ENCODE measurements around the gene KCNJ11. TPM values are rescaled to one million over a fixed set of nuclear protein-coding genes. Genes with fewer than 3 reads are reported as not detected.

KCNJ11 gene
- total and polyA plus RNA-seq, 4 donors: 2.1 to 11.8 (median 7.0) TPM

- DNase-seq (ENCODE audit: low read depth in 4 of 6, low spot score in 6 of 6): no peak
- Histone ChIP-seq H3K27ac (ENCODE audit: low read depth, low read length) (no peak overlapping the region), H3K4me1 (ENCODE audit: control insufficient read depth, insufficient read depth, low read length) (no peaks in the 10 kb centered on the region), H3K9me3 (ENCODE audit: control insufficient read depth, insufficient read depth, low read length) (peaks cover 20% of the 10 kb centered on the region), H3K36me3 (ENCODE audit: control insufficient read depth, insufficient read depth, low read length) (peaks cover 4% of the 10 kb centered on the region), H3K4me3 (ENCODE audit: low read depth, low read length) (no peak overlapping the region), H3K27me3 (ENCODE audit: control insufficient read depth, insufficient read depth, low read length) (no peaks in the 10 kb centered on the region)
- WGBS (ENCODE audit: insufficient coverage): no CpG with 5 or more reads among the region's 3 CpGs
These were observed 12.0 kb downstream of the KCNJ11 start for GRCh38 chr11:17376493-17376892.

GRCh38 chr11:17375547-17375946 is 12.9 kb downstream of the KCNJ11 start:
- H3K4me3 ChIP-seq (ENCODE audit: low read depth, low read length): no peak overlapping the region
- no peak for DNase-seq (ENCODE audit: low read depth in 4 of 6, low spot score in 6 of 6)
- H3K27ac ChIP-seq (ENCODE audit: low read depth, low read length): no peak overlapping the region
- peaks cover 6% of the 10 kb centered on the region for H3K36me3 ChIP-seq (ENCODE audit: control insufficient read depth, insufficient read depth, low read length)
- WGBS (ENCODE audit: insufficient coverage): 96% methylated on average over 4 of the region's 5 CpGs
- H3K9me3 ChIP-seq (ENCODE audit: control insufficient read depth, insufficient read depth, low read length): peaks cover 29% of the 10 kb centered on the region
- no peaks in the 10 kb centered on the region for H3K27me3 ChIP-seq (ENCODE audit: control insufficient read depth, insufficient read depth, low read length)
- no peaks in the 10 kb centered on the region for H3K4me1 ChIP-seq (ENCODE audit: control insufficient read depth, insufficient read depth, low read length)

GRCh38 chr11:17371614-17372013 is 16.8 kb downstream of the KCNJ11 start:
- no peak overlapping the region for H3K4me3 ChIP-seq (ENCODE audit: low read depth, low read length)
- no peak overlapping the region for H3K27ac ChIP-seq (ENCODE audit: low read depth, low read length)
- no peaks in the 10 kb centered on the region for H3K4me1 ChIP-seq (ENCODE audit: control insufficient read depth, insufficient read depth, low read length)
- H3K36me3 ChIP-seq (ENCODE audit: control insufficient read depth, insufficient read depth, low read length): peaks cover 13% of the 10 kb centered on the region
- no peaks in the 10 kb centered on the region for H3K27me3 ChIP-seq (ENCODE audit: control insufficient read depth, insufficient read depth, low read length)
- peaks cover 39% of the 10 kb centered on the region for H3K9me3 ChIP-seq (ENCODE audit: control insufficient read depth, insufficient read depth, low read length)
- peak in 1 of 6 donors; percentile 26 for DNase-seq (ENCODE audit: low read depth in 4 of 6, low spot score in 6 of 6)
- WGBS (ENCODE audit: insufficient coverage): 0% methylated on average over 1 of the region's 3 CpGs

GRCh38 chr11:17369684-17370243 is 18.7 kb downstream of the KCNJ11 start:
- H3K27ac ChIP-seq (ENCODE audit: low read depth, low read length): no peak overlapping the region
- DNase-seq (ENCODE audit: low read depth in 4 of 6, low spot score in 6 of 6): no peak
- no peaks in the 10 kb centered on the region for H3K4me1 ChIP-seq (ENCODE audit: control insufficient read depth, insufficient read depth, low read length)
- peaks cover 13% of the 10 kb centered on the region for H3K36me3 ChIP-seq (ENCODE audit: control insufficient read depth, insufficient read depth, low read length)
- H3K27me3 ChIP-seq (ENCODE audit: control insufficient read depth, insufficient read depth, low read length): no peaks in the 10 kb centered on the region
- peaks cover 39% of the 10 kb centered on the region for H3K9me3 ChIP-seq (ENCODE audit: control insufficient read depth, insufficient read depth, low read length)
- WGBS (ENCODE audit: insufficient coverage): 60% methylated on average over 1 of the region's 2 CpGs
- H3K4me3 ChIP-seq (ENCODE audit: low read depth, low read length): no peak overlapping the region

DNA sequence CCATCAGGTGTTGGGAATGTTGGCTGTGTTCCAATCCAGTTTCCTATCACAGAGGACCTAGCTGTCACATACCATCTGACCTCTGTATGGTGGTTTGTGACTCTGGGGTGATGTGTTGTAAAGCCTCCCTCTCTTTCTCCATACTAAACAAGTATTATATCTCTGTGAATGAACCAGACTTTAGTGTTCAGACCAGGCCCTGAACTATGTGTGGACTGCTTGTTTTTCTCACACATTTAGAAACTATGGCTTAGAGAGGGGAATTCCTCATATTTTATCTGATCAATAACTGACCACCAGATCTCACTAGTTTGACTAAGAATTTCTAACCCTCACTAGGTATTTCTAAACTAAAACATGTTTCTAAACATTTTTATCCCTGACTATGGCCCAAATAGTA is 19.4 kb downstream of the KCNJ11 start:
- peaks cover 13% of the 10 kb centered on the region for H3K36me3 ChIP-seq (ENCODE audit: control insufficient read depth, insufficient read depth, low read length)
- DNase-seq (ENCODE audit: low read depth in 4 of 6, low spot score in 6 of 6): no peak
- H3K27me3 ChIP-seq (ENCODE audit: control insufficient read depth, insufficient read depth, low read length): no peaks in the 10 kb centered on the region
- no peak overlapping the region for H3K27ac ChIP-seq (ENCODE audit: low read depth, low read length)
- no peaks in the 10 kb centered on the region for H3K4me1 ChIP-seq (ENCODE audit: control insufficient read depth, insufficient read depth, low read length)
- peaks cover 35% of the 10 kb centered on the region for H3K9me3 ChIP-seq (ENCODE audit: control insufficient read depth, insufficient read depth, low read length)
- no peak overlapping the region for H3K4me3 ChIP-seq (ENCODE audit: low read depth, low read length)

DNA sequence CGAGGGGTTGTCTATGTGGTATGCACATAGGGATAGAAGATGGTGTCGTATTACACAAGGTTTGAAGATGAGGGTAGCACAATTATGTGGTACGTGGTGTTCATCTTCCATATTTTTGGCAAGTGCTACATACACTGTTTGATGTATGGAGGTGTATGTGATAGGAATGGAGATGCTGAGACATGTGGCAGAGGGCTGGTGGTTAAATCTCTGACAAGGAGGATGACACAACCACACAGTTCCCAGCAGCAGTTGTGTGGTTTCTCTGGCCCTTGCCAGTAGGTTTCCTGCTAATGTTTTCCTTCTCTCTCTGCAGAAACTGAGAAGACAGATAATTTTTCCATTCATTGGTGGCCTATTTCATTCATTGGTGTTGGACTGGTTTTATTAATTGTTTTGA is 19.9 kb downstream of the KCNJ11 start:
- WGBS (ENCODE audit: insufficient coverage): 90% methylated on average over 3 of the region's 3 CpGs
- H3K27ac ChIP-seq (ENCODE audit: low read depth, low read length): no peak overlapping the region
- DNase-seq (ENCODE audit: low read depth in 4 of 6, low spot score in 6 of 6): no peak
- H3K4me3 ChIP-seq (ENCODE audit: low read depth, low read length): no peak overlapping the region
- peaks cover 13% of the 10 kb centered on the region for H3K36me3 ChIP-seq (ENCODE audit: control insufficient read depth, insufficient read depth, low read length)
- H3K9me3 ChIP-seq (ENCODE audit: control insufficient read depth, insufficient read depth, low read length): peaks cover 35% of the 10 kb centered on the region
- H3K27me3 ChIP-seq (ENCODE audit: control insufficient read depth, insufficient read depth, low read length): no peaks in the 10 kb centered on the region
- H3K4me1 ChIP-seq (ENCODE audit: control insufficient read depth, insufficient read depth, low read length): no peaks in the 10 kb centered on the region

DNA sequence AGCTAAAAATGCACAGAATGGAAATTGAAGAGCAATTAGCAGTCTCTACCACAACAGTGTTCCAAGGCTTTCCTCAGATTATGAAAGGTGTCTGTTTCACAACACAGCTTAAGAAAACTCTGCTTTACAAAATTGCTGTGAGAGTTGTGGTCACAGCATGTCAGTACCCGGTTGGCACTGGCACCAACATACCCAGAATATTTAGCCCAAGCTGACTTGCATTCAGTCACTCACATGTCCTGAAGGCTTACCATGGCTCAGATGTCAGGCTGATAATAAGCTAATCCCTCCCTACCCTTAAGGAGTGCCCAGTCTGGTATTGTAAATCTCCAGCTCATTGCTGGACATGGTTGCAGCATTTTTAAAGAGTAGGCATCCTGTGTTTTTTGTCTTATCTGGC is 22.0 kb downstream of the KCNJ11 start:
- 83% methylated on average over 1 of the region's 1 CpG for WGBS (ENCODE audit: insufficient coverage)
- Histone ChIP-seq H3K9me3 (ENCODE audit: control insufficient read depth, insufficient read depth, low read length) (peaks cover 19% of the 10 kb centered on the region), H3K27ac (ENCODE audit: low read depth, low read length) (no peak overlapping the region), H3K27me3 (ENCODE audit: control insufficient read depth, insufficient read depth, low read length) (no peaks in the 10 kb centered on the region), H3K4me3 (ENCODE audit: low read depth, low read length) (no peak overlapping the region), H3K4me1 (ENCODE audit: control insufficient read depth, insufficient read depth, low read length) (no peaks in the 10 kb centered on the region), H3K36me3 (ENCODE audit: control insufficient read depth, insufficient read depth, low read length) (peaks cover 9% of the 10 kb centered on the region)
- DNase-seq (ENCODE audit: low read depth in 4 of 6, low spot score in 6 of 6): no peak

- Histone ChIP-seq H3K27me3 (ENCODE audit: control insufficient read depth, insufficient read depth, low read length) (peaks cover 15% of the 10 kb centered on the region), H3K27ac (ENCODE audit: low read depth, low read length) (no peak overlapping the region), H3K4me1 (ENCODE audit: control insufficient read depth, insufficient read depth, low read length) (peaks cover 17% of the 10 kb centered on the region), H3K4me3 (ENCODE audit: low read depth, low read length) (peak overlapping the region; percentile 41), H3K36me3 (ENCODE audit: control insufficient read depth, insufficient read depth, low read length) (no peaks in the 10 kb centered on the region), H3K9me3 (ENCODE audit: control insufficient read depth, insufficient read depth, low read length) (no peaks in the 10 kb centered on the region)
- peak; percentile 13 to 91 (median 54) for DNase-seq (ENCODE audit: low read depth in 4 of 6, low spot score in 6 of 6)
- no CpG with 5 or more reads among the region's 3 CpGs for WGBS (ENCODE audit: insufficient coverage)
These were observed 33.9 kb downstream of the KCNJ11 start for GRCh38 chr11:17354601-17354991.

DNA sequence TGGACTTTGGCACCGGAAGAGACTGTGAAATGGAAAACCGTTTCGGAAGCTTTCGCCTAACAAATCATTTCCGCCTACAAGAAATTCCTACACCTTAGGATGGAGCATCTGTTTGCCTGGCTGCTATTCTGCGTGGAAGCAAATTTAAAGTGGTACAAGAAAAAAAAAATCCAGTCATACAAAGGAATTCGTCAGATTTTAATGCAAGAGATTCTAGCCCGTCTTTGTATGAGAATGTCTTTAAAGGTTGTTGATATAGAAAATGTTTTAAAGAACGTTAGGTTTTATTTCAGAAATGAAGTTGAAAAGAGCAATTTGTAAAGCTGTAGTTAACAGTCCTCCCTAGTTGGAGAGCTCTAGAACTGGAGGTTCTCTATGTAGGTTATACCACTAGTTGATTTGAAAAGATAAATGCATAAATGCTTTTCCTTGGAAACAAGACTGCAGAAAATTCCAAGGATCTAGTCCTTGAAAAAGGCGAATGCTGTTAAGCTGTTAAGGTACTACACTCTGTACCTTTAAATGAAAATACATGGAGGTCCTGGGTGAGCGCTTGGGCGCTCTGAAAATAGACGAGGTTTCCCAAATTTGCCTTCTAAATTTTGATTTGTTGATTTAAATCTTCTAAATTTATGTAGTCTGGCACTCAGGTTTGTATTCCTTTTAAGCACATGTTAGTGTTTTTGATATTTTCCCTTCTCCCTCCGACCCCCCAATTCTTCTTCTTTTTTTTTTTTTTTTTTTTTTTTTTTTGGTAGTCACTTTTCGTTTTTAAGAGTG is 34.4 kb downstream of the KCNJ11 start:
- Histone ChIP-seq H3K27ac (ENCODE audit: low read depth, low read length) (peak overlapping the region; percentile 57), H3K4me3 (ENCODE audit: low read depth, low read length) (peak overlapping the region; percentile 41), H3K4me1 (ENCODE audit: control insufficient read depth, insufficient read depth, low read length) (peaks cover 17% of the 10 kb centered on the region), H3K27me3 (ENCODE audit: control insufficient read depth, insufficient read depth, low read length) (peaks cover 15% of the 10 kb centered on the region), H3K36me3 (ENCODE audit: control insufficient read depth, insufficient read depth, low read length) (no peaks in the 10 kb centered on the region), H3K9me3 (ENCODE audit: control insufficient read depth, insufficient read depth, low read length) (no peaks in the 10 kb centered on the region)
- WGBS (ENCODE audit: insufficient coverage): 0% methylated on average over 1 of the region's 15 CpGs
- DNase-seq (ENCODE audit: low read depth in 4 of 6, low spot score in 6 of 6): peak in 1 of 6 donors; percentile 54
